LNCAP (cell line): ENCODE measurements around the gene RANBP9.

Experiments
- TF ChIP-seq, protein P1 (sequence below): fragments of 450-650 bp; IDR thresholded peaks from 2 replicates; pipeline ENCODE4 v1.5.1; 2017; ENCODE audit warnings: mild to moderate bottlenecking

Gene RANBP9

DNA sequence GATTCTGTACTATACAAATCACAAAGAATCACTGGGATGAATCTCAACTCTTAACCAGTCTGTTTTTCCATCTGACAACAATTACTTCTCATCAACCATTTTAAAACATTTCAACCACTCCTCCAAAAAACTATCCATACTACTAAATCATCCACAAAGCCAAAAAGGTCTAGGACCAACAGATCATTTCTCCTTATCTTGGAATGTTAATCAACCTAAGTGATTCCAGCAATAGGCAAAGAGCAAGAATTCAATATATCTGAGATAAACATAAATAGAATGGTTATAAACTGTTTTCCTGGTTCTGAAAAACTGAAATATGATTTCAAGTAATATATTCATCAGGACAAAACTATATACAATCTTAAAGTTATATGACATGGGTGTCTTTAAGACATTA lies 28.6 kb downstream of the RANBP9 start:
- TF ChIP-seq, protein P1, sequence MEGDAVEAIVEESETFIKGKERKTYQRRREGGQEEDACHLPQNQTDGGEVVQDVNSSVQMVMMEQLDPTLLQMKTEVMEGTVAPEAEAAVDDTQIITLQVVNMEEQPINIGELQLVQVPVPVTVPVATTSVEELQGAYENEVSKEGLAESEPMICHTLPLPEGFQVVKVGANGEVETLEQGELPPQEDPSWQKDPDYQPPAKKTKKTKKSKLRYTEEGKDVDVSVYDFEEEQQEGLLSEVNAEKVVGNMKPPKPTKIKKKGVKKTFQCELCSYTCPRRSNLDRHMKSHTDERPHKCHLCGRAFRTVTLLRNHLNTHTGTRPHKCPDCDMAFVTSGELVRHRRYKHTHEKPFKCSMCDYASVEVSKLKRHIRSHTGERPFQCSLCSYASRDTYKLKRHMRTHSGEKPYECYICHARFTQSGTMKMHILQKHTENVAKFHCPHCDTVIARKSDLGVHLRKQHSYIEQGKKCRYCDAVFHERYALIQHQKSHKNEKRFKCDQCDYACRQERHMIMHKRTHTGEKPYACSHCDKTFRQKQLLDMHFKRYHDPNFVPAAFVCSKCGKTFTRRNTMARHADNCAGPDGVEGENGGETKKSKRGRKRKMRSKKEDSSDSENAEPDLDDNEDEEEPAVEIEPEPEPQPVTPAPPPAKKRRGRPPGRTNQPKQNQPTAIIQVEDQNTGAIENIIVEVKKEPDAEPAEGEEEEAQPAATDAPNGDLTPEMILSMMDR: no peak

DNA sequence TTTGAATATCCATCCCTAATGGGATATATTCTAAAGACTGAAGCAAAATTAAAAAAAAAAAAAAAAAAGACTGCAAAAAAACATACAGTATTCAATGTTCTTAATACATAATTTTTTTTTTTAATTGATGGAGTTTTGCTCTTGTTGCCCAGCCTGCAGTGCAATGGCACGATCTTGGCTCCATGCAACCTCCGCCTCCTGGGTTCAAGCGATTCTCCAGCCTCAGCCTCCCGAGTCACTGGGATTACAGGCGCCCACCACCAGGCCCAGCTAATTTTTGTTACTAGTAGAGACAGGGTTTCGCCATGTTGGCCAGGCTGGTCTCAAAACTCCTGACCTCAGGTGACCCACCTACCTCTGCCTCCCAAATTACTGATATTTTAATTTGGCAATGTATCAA lies 29.3 kb downstream of the RANBP9 start:
- TF ChIP-seq, protein P1: no peak

DNA sequence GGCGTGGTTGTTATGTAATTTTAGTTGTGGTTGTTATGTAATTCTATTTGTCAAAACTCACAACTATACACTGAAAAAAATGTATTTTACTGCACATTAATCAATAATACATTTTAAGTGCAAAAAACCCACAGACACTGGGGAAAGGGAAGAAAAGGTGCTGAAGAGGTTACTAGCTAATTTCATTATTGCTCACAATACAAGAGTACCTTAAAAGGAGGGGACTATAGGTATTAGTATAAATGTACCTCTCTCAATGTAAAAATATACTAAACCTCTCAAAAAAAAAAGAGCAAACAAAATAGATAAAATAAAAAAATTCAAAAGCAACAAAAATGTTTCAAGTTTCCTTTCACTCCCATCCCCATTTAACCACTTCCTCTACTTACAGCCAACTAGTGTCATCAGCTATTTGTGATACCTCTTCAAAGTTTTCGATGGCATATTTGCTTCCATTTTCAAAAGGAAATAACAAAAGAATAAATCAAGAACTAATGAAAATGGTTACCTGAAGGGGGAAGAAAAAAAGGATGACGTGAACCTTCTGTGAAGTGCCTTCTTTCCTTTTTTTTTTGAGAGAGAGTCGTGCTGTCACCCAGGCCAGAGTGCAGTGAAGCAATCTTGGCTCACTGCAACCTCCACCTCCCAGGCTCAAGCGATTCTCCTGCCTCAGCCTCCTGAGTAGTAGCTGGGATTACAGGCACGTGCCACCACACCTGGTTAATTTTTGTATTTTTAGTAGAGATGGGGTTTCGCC lies 30.2 kb downstream of the RANBP9 start:
- TF ChIP-seq, protein P1: no peak

DNA sequence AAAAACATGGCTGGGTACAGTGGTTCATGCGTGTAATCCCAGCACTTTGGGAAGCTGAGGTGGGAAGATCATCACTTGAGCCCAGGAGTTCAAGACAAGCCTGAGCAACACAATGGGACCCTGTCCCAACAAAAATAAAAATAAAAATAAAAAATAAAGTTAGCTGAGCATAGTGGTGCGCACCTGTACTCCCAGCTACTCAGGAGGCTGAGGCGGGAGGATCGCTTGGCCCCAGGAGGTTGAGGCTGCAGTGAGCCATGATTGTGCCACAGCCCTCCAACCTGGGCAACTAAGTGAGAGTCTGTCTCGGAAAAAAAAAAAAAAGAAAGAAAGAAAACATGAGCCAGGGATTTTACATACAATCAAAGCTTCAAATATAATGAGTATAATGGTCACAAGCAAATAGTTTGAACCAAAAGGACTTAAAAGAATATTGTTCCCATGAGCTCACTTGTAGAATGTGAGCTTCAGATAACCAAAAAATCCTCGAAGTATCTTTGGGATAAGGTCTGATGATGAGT lies 31.1 kb downstream of the RANBP9 start:
- TF ChIP-seq, protein P1: no peak

DNA sequence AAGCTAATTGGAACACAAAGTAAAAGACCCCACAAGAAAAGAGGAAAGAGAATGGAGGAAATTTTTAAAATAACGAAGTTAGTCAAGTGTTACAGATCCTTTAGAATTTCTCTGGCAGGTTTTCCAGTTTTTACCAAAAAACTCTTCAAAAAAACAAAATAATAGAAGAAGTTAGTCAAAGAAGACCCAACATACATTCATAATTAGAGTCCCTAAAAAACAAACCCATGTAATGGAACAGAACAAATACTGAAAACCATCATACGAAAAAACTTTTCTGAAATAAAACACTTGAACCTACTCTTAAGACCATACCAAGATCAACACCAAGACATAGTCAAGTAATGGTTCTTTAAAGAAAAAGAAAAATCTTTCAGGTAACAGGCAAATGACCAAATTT lies 31.6 kb downstream of the RANBP9 start:
- TF ChIP-seq, protein P1: no peak

DNA sequence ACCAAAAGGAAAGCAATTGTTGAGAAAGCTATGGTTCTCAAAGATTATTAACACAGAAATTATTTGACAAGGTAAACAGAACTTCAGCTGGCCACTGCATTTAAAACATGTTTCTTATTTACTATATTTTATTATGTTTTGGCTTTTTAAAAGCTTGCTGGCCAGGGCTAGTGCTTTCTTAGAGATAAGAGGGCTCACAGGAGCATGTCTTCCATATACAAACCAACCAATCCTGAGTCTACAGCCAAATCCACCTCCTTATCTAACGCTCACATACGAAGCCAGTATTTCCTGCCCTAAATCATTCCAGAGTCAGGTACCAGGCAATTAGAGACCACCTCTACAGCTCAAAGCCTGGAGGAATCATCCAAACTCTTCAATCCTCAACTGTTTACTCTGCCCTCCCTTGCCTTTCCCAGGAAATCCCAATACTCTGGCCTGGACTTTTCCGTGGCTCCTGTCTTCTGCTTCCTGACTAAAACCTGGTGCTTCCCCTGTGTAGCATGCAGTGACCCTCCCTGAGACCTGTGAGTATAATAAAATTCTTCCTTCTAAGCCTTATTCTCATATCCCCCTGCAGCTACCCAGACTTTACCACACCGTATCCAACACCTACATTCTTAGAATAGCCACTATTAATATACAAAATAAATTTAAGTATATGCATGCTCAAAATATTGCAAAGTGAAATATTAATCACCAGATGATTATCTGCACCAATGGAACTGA lies 33.2 kb downstream of the RANBP9 start:
- TF ChIP-seq, protein P1: no peak

DNA sequence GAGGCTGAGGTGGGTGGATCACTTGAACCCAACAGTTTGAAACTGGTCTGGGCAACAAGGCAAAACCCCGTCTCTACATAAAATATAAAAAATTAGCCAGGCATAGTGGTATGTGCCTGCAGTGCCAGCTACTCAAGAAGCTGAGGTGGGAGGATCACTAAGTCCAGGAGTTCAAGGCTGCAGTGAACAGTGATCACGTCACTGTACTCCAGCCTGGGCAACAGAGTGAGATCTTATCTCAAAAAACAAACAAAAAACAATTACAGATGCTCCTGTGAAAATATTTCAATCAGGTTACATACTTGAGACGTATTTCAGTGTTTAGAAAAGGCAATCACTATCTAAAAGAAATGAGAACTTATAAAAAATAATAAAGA lies 33.8 kb downstream of the RANBP9 start:
- TF ChIP-seq, protein P1: no peak
